NCI-H524 (cell line): ENCODE results near the gene ANXA1.
"Not testable (repeated sequence)": the region's sequence is repeated elsewhere in the genome, so short reads cannot be mapped to it uniquely, and the experiment has no call there.

ENCODE experiments used
- DNase-seq, 2 experiments: peaks; one replicate each; lab custom pipeline; 2025; lab: John Stamatoyannopoulos, UW

ANXA1 gene

DNA sequence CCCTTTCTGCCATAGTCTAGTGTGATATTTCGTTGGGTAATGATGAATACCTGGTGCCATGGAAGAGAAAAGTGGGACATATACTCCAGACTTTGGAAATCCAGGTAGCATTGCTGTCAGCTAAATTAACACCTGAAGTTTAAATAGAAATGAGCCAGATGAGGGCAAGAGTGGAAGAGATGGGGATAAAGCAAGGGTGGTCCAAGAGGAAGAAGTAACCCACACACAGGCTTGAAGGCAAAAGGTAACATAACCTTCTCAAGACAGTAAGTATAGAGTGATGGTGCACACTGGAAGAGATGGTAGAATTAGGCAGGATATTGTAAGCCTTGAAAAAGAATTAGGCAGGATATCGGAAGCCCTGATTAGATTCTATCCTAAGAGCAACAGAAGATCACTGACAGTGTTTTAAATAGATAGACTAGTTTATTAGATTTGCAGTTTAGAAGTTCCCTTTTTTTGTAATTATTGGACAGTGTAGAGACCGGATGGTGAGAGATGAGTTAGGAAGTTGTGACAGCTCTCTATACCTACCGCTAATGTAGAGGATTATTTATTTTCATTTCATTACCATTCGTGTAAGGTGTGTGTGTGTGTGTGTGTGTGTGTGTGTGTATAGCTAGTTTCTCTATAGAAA is 16.8 kb downstream of the ANXA1 start:
- DNase-seq: no peak

DNA sequence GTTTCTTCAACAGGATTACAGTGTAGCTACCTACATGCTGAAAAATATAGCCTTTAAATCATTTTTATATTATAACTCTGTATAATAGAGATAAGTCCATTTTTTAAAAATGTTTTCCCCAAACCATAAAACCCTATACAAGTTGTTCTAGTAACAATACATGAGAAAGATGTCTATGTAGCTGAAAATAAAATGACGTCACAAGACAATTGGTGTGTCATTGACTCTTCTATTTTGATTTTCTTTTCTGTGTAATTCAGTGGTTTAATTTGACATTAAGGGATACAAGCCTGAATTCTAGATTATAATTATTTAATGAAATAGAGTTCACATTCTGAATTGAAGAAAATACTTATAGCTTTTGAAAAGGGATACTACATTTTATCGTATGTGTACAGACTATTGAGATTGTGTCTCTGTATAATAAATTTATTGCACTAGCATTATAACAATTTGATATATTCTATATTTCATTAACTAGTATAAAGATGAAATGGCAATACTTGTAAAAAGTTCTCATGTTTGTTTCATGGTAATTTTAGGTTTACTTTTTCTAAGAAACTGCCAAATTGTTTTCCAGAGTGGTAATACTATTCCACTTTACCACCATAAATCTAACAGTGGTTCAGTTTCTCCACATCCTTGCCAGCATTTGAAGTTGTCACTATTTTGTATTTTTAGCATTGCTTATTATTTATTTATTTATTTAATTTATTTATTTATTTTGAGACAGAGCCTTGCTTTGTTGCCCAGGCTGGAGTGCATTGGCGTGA is 18.7 kb downstream of the ANXA1 start:
- DNase-seq: no peak

DNA sequence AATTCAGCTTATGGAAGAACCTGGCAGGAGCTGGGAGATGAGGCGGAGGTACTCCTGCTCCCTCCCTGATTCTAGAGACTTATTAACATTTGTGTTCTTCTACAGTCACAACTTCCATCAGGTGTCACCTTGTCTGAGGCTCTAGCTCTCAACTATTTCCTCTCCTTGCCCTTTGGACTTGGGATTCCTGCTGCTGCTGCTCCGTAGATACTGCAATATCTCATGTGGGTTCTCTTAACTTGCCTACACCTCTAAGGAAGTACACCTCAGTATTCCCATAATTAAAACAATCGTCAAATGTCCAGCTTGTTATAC is 21.2 kb downstream of the ANXA1 start:
- no peak for DNase-seq

DNA sequence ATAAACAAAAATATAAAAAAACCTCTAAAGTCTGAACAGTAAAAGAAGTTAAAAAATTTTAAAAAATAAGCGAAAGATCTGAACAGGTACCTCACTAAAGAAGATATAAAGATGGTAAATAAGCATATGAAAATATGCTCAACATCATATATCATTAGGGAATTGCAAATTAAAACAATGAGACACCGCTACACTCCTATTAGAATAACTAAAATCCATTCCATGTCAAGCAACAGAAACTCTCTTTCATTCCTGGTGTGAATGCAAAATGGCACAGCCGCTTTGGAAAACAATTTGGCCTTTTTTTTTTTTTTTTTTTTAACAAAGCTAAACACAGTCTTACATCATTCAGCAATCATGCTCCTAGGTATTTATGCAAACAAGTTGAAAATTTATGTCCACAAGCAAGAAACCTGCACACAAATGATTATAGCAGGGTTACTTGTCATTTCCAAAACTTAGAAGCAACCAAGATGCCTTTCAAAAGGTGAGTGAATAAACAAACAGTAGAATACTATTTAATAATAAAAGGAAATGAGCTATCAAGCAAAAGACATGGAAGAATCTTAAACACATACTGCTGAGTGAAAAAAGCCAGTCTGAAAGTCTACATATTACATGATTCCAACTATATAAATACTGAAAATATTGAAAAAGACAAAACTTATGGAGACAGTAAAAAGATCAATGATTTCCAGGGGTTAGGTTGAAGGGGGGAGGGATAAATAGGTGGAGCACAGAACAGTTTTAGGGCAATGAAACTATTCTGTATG is 22.1 kb downstream of the ANXA1 start:
- DNase-seq: no peak

DNA sequence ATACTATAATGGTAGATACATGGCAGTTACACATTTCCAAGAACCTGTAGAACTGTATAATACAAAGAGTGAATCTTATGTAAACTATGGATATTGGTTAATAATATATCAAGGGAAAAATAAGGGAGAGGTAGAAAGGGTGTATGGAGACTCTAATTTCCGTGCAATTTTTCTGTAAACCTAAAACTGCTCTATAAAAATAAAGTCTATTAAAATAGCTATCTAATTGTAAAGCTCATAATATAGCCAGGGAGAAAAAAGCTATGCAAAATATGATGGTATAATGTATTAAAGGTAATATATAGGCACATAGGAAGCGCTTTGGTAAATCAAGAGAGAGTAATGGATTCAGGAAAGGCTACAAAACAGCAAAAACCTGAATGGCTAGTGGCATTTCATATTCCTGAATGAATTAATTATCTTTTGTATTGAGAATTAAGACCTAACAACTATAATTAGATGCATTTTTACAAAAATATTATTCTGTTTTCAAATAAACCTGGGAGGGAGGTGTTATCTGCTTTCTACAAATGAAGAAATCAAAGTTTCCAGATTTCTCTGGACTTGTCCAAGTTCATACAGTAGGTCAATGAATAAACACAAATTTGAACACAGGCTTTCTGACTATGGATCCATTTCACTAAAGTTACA is 22.8 kb downstream of the ANXA1 start:
- DNase-seq: no peak

DNA sequence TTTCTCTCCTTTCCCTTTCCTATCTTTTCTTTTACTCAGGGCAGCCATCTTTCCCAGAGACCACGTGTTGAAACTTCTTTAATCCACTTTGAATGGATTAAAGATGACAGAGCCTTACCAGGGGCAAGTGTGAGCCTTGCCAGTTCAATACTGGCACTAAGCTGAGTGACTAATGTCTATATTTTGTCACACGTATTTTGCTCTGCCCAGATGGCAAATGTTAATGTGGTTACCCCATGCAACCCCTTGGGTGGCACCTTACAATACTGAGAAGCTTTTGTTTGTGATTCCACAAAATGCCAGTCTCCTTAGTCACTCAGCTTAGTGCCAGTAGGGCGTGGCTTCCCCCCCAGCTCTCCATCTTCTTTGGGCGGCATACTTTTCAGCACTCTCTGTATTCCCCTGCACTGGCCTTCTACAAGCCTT is 24.8 kb downstream of the ANXA1 start:
- DNase-seq: no peak

DNA sequence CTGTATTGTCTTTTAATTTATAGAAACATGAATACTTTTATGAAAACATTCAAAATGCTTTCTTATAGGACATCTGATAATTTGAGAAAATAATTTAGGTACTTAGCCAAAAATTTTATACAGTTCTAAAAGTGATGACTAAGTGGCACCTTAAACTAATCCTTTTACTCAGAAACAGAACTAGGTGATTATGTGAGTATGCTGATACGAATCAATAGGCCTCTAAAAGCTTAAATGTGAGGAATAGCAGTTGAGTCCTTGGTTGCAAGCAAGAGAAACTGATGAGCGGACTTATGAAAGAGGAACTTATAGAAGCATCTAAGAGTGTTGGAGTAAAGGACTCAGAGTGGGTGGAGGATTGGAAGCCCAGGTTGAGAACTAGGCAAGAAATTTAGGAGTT is 26.4 kb downstream of the ANXA1 start:
- no peak for DNase-seq

DNA sequence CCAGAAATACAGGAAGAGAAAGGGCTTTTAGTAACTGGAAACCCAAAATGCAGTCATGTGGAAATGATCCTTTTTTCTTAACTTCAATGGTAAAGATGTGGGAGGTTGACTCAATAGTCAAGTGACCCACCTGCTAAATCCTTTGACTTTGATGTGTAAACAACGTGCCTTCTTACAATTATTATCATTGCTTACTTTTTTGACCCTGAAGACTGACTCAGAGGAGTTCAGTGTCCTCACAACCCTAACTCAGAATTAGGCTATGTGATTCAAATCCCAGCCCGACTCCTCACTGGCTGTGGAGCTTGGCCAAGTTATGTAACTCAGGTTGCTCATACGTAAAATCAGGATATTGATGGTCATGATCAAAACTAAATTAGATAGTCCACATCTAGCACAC is 27.9 kb downstream of the ANXA1 start:
- DNase-seq: no peak

DNA sequence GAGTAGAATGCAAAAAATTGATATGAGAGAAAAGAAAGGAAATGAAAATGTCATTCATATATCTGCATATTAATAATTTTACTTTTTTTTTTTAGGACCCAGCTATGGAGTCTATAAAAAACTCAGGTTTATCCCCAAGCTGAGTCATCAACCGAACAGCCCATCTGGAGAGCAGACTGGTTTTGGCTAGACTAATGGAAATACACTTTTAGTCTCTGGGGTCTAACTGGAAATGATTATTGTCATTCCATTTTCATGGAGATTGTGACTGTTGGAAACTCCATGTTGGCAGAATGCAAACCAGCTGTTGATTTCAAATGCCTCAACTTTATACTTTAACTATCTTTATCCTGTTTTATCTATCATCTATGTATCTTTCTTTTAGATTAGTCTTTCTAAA is 28.7 kb downstream of the ANXA1 start:
- DNase-seq: no peak

DNA sequence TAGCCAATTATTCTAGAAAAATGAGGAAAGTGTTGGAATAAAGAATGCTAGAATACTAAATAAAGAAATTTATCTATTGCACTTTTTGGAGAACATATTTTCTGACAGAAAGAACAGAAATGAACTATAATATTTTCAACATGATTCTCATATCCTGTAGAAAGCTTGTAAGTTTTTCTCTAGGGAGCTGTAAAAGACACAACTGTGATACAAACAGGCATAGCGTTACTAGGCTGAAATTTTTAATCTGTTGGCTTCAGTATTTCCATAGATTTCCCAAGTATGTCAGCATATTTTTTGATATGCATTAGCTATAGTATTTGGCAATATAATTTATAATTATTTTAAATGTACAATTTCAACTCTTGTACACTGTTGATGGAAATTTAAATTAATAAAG is 31.3 kb downstream of the ANXA1 start:
- no peak for DNase-seq

DNA sequence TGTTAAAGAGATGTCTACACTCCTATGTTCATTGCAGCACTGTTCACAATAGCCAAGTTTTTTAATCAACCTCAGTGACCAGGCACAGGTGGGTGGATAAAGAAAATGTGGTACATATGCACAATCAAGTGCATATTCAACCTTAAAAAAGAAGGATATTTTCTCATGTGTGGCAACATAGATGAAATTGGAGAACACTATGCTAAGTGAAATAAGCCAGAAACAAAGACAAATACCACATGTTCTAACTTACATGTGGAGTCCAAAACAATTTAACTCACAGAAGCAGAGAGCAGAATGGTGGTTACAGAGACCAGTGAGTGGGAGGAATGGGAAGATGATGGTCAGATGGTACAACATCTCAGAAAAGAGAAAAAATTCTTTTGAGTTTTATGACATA is 31.8 kb downstream of the ANXA1 start:
- DNase-seq: no peak

DNA sequence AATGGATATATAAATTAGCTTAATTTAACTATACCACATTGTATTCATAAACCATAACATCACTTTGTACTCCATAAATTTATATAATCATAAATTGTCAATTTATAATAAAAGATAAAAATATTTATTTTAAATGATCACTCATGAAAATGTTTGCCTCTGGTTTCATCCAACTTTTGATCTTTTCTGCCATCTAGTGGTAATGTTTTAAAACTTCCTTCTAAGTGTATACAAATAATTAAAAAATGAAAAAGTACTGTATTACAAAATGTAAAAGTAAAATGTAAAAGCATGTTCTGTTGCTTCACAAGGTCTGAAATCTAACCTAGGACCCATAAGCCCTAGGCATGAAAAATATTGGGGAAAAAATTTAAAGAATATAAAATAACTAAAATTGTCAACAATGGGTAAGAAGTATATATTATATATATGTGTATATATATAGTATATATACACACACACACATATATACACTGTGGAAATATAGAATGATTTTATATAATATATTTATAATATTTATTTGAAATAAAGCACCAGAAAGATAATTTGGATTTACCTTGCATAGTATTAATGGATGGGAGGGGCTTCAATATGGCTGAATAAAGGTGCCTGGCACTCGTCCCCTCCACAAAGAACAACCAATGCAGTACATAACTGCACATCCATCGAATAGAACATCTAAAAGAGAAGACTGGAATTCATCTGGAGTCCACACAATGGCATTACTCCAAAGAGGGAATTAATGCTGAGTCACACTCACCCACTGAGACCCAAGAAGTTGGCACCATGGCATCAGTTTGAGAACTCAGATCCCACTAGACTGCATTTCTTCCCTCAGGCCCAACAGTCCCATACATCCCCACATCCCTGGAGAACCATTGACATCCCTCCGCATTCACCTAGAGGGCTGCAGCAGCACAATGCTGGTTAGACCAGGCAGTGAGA is 32.5 kb downstream of the ANXA1 start:
- DNase-seq: peak in 1 of 2 experiments; percentile 22

DNA sequence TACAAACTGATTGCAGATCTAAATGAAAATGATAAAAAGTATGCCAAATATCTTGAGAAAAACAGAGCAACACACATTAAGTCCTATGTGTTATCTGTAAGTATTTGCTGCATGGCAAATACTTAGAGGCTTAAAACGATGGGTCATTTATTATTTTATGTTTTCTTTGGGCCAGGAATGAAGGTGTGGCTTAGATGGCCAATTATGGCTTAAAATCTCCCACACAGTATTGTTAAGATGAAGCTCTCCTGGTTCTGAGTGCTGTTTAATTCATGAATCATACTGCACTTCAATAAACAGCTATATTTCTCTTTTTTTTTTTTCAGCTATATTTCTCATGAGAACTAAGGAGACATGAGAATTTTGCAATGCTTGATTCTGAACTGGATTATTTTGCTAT is 39.4 kb downstream of the ANXA1 start:
- not testable (repeated sequence) for DNase-seq

DNA sequence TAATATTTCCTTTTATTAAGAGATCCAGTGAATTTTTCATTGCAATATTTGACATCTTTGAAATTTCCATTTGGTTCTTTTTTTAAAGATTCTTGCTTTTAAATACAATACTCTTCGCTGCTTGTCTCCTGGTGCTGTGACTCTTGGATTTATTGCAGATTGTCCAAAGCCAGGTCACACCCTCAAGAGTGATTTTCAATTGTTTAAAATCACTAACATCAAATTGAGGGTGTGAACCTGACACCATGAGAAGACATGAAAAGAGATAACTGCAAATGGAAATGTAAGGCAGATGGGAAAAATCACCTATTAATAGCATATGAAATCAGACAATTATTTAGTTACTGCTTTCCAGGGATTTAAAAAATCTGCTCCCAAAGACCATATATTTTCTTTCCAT is 42.6 kb downstream of the ANXA1 start:
- no peak for DNase-seq

DNA sequence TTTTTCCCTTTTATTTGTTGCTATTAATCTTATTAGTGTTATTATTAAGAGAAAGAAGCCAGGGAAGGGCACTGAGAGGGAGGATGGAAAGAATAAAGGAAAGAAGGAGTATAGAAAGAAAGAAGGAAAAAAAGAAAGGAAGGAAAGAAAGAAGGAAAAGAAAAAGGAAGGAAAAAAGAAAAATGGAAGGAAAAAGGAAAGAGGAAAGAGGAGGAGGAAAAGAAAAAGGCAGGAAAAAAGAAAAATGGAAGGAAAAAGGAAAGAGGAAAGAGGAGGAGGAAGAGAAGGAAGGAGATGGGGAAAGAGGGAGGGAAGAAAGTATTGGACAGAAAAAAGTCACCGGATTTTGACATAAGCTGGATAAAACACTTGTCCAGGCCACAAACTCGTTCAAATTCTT is 47.8 kb downstream of the ANXA1 start:
- DNase-seq: no peak

DNA sequence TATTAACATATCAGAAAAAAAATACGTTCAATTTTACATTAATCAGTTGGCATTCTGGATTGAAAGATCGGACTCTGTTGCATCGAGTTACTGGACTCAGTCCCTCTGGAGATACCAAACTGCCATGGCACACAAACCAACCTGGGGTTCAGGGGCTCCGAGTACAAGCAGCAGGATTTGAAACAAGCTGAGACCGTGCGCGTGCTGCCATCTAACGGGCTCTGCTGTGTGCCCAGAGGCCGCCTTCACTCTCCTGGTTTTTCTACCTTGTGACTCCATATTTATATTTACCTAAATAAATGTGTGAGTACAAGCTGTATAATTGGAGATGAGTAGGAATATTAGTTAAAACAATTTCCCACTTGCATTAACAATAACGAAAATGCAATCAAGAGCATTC is 48.2 kb downstream of the ANXA1 start:
- no peak for DNase-seq

DNA sequence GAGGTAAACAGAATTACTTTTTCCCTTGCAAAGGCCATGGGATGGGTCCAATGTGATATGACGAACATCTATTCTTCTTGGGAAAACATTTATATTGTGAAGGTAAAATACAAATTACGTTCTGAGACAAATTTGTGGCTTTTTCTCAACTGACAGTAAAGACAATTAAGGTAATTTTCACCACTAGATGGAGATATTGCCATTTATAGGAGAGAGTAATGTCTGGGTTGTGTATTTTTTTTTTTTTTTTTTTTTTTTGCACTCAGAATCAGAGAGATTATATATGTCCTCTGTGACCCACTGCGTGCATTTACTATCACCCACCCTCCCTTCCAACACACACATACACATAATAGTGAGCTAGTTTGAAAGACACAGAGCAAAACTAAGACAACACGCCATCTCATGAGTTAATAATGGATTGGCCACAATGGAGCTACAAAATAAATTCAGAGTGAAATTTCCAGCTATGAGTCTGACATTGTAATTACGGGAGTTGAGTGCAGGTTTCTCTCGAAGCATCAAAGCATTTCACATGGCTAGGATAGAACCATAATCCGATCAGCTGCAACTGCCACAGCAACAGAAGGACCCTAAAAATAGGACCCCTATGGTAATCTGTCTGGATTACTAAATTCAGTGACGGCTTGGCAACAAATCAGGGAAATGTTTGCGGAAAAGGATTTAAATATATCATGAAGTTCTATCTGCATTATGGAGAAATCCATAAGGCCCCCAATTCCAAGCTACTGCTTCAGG is 49.2 kb downstream of the ANXA1 start:
- peak in 1 of 2 experiments; percentile 72 for DNase-seq

DNA sequence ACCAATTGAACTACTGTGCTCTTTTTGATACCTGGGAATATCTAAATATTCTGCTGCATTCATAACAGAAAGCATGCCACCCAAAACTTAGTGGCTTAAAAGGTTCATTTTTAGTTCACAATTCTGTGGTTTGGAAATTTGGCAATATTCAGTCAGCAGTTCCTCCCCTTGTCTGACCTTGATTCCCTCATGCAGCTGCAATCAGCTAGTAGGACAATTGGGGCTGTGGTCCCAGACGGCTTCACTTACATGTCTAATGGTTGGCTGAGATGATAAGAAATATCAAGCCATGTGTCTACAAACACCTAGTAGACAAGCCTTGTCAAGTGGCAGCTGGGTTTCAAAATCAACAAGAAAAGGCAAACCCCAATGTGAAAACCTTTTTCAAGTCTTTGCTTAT is 51.3 kb downstream of the ANXA1 start:
- DNase-seq: no peak

DNA sequence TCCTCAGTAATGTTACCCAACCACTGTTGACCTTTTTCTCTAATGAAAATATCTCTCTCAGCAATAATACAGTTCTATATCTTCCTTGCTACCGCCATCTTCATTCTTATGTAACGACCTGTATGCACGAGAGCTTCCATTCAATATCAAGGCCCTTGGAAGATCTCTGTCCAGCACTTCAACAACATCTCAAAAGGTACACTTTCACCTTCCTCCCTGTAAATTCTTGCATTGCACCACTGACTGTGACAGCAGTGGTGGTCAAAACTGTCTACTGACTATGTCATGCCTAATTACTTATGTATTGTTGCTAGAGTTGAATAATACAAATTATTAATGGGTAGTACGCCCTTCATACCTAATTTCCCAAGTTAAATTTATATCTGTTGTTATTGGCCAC is 53.3 kb downstream of the ANXA1 start:
- no peak for DNase-seq

DNA sequence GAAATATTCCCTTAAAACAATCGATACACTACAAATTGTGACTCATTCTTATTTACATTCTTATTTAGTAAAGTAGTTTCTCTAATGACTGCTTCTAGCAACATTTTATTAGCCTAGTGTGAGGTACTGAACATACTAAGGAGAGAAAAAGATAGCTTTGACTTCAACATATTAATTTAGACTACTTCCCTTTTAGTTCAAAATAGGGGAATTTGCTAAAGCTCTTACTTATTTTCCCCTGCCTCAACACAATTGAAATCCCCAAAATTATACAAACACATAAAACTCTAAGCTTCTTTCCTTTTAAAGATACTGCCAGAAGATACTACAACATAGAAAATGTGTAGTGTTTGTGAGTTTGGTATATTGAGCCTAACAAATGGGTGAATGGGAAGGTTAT is 55.2 kb downstream of the ANXA1 start:
- no peak for DNase-seq
